NK-92 (cell line): Measurements from ENCODE around the gene MAPRE3.
A peak's percentile ranks its signal among the peaks of the same experiment; 100 is the strongest.

Experiments
- DNase-seq: peaks from one replicate; lab custom pipeline; 2025; ENCODE audit not compliant: unreplicated experiment; lab: John Stamatoyannopoulos, UW

The MAPRE3 gene

DNA sequence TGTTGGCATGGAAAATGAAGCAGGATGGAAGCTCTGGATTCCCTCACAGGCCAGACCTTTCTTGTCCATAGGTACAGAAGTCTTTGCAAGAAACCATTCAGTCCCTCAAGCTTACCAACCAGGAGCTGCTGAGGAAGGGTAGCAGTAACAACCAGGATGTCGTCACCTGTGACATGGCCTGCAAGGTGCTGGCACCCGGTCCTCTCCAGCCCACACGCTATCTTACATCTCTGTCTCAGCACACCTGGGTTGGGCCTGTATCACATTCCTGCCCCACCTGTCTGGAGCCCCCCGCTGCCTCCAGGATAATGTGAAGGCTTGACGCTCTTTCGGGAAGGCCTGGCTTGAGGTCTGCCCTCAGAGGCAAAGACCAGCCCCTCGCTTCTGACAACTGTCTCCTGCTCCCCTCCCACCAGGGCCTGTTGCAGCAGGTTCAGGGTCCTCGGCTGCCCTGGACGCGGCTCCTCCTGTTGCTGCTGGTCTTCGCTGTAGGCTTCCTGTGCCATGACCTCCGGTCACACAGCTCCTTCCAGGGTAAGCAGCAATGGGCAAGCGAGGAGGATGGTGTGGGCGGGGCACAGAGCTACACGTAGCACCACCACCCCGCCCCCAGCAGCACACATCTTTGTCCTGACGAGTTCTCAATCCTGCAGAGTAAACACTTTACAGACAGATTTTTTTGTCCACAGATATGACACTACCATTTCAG is 68.3 kb downstream of the MAPRE3 start:
- DNase-seq: no peak

DNA sequence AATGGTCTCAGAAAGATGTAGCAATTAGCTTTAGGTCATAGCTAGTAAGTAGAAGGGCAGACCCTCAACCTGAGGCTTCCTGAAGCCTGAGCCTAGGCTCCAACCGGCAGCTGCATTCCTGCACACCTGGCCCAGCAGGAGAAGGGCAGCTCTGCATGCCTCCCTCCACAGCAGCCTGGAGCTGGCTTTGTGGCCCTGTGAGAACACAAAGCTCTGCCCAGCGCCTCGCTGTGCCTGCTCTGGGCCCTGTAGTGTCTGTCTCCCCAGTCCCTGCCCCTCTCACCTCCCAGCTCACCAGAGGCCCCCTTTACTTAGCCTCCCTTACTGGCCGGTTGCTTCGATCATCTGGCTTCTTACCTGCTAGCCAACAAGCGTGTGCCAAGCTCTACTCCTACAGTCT is 69.0 kb downstream of the MAPRE3 start:
- no peak for DNase-seq

DNA sequence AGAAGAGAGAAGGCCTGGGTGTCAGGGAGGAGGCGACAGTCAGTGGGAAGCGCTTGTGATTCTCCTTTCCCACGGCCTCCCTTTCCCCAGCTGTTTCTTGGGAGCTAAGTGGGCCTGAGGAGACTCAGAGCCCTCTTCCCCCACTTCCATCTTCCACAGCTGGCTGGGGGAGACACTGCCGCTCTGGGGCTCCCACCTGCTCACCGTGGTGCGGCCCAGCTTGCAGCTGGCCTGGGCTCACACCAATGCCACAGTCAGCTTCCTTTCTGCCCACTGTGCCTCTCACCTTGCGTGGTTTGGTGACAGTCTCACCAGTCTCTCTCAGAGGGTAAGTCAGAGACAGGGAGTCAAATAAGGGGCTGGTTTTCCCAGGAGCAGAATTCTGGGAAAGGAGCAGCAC is 69.4 kb downstream of the MAPRE3 start:
- DNase-seq: no peak

DNA sequence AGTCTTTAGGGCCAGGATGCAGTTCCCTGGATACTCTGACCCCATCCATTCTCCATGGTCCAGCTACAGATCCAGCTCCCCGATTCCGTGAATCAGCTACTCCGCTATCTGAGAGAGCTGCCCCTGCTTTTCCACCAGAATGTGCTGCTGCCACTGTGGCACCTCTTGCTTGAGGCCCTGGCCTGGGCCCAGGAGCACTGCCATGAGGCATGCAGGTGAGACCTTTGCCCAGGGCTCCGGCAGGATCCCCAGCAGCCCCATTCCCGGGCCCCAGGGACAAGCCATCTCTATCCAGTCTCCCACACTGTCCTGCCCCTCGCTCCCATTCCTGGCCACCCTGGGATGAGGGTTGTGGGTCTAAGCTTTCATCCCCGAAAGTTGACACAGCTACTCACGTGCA is 69.8 kb downstream of the MAPRE3 start:
- DNase-seq: no peak

DNA sequence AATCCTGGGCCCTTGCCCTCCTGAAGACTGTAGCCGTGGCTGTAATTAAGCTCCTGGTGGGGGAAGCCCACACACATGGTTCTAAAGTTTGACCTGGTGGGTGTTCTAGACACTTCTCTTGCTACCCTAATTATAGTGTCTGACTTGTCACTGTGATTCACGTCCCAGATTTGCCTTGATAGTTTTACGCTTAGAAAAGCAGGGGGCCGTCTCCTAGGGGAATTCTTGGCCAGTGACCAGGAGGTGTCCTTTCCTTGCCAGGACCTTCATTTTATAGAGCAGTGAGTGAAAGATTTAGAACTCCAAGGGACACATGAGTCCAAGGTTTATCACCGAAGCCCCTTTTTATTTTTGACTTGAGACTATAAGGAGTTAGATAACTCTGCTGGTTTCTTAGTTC is 71.3 kb downstream of the MAPRE3 start:
- no peak for DNase-seq

DNA sequence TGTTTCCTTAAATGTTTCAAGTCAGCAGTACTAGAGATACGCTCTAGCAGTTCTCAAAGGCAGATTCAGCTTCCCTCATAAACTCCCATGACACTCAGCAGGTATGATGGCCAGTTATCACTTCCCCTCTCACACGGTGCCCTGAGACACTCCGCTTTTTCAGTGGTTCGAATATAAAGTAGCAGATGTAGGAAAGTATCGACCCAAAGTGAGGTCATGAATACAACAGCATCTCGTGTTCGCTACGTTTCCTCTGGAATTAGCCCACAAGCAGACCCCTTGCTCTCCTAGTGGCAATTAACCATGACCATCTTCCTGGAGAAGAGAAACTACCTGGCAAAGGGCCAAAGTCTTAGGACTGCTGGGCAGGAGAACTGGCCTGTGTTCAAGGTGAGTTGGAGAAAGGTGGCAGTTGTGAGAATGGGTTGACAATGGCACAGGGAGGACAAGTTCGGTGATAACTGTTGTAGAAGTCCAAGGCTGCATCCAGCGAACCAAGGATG is 71.8 kb downstream of the MAPRE3 start:
- no peak for DNase-seq

DNA sequence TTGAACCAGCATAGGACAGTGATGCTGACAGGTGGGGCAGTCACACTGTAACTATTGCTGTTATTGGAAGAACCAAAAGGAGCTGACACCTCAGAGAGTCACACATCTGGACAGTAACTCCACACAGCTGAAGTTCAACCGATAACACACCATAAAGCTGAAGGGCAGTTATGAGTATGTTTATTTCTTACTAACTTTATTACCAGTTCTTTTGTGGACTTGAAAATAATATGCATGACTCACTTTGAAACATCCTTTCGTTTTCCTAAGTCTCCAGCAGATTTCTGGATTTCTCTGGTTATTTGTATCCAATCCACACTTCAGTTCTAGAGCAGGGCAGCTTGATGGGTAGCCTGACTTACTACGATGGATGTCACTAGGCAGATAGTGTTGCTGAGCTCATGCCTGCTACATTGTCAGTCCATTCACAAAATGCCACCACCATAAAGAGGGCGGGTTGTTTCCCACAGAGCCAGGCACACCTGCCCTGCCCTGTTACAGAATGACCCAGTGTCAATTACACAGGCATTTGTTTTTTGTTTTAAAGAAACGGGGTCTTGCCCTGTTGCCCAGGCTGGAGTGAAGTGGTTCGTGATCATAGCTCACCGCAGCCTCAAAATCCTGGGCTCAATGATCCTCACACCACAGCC is 72.7 kb downstream of the MAPRE3 start:
- DNase-seq: no peak

DNA sequence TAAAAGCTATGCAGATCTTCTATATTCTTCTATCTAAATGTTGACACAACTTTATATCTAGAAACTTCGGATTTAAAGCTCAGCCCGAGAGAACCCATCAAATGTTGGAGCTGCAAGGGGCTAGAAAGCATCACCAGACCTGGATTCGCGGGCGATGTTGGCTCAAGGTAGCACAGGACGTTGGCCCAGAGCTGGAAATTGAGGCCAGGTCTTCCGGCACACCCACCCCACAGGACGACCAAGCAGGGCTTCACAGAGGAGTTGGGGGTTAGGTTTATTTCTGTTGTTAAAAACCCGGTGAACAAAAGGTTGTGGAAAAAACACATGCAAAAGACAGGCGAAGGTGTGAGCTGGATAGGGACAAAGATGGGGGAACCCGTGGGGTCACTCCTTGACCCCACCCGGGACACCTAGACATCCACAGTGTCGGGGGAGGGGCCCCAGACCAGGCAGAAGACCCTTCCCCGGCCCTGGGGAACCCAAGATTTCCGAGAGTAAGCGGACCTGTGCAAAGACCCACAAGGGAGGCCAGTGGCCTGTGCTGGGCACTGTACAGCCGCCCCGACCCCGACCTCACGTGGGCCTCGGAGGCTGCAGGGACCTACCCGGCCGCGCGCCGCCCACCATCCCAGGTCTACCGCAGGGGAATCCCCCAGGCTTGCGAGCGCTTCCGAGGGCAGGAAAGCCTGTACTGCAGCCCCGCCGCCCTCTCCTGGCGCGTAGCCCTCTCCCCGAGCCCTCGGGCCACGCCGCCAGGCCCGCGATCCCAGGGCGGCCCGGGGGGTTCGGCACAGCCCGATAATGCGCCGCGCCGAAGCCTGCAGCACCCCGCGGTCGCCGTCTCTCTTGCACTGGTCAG is 79.2 kb downstream of the MAPRE3 start:
- DNase-seq: no peak

DNA sequence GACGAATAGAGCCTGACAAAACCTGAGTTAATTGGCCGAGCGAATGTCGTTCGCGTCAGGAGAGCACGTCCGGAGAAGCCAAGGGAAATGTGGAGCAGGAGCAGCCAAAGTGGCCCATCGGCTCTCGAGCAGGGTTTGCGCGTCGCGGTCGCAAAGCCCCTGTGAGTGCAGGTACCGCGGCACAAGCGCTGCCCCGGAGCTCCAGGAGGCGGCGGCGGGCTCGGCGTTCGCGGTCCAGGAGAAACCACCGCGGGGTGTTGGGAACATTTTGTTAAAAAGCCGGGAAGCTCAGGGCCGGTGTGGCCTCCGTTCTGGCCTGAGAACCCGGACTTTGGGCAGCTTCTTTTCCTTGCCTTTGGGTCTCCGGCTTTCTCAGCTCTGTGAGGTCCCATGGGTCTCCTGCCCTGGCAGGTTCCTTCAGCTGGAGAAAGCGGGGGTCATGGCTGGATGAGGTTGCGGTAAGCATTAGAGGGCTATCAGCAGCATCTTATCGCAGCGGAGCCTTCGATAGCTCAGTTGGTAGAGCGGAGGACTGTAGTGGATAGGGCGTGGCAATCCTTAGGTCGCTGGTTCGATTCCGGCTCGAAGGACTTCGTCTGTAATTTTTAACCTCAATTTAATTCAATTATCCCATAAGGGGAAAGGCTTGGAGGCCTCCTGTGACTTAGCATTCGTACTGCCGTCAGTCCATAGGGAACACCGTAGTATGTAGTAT is 80.0 kb downstream of the MAPRE3 start:
- DNase-seq: peak; percentile 49

DNA sequence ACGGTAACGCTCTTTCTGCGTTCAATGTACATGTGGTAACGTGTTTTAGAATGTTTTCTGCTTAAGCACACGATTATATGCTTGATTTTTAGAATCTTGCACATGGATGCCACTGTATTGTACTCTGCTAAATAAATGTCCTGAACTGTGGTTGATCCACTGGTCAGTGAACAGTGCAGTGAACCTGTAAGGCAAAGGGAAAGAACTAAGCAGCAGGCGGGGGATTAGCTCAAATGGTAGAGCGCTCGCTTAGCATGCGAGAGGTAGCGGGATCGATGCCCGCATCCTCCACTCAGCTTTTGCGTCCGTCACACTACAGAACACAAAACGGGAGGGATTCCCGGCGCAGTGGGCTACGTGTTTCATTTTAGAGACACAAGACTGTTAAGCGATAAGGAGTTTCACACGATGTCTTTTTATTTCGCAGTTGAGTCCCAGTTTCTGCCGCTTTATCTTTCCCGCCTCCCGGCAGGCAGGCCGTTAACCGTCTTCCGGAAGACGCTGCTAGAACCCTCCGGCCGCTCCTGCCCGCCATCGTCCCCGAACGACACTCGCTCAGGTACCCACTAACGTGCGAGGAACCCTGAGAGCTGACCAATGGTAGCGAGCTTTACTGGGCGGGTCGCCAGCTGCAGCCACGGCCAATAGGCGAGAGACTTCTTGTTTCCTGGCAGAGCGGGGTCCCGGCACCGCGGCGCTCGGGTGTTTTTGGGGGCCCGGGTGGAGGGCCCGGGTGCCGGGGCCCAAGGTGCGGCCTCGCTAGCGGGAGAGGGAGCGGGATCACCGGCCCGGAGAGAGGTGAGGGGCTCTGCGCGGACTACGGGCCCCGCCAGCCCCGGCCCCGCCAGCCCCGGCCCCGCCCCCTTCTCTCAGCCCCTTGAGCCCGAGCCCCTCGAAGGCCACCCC is 80.8 kb downstream of the MAPRE3 start, which contains the start of gene AGBL5:
TSS of gene AGBL5 (plus strand) at position 673 of the 906 bp plus-strand sequence. CDS start 1,291 bp downstream, outside the sequence.
- DNase-seq: peak; percentile 72

DNA sequence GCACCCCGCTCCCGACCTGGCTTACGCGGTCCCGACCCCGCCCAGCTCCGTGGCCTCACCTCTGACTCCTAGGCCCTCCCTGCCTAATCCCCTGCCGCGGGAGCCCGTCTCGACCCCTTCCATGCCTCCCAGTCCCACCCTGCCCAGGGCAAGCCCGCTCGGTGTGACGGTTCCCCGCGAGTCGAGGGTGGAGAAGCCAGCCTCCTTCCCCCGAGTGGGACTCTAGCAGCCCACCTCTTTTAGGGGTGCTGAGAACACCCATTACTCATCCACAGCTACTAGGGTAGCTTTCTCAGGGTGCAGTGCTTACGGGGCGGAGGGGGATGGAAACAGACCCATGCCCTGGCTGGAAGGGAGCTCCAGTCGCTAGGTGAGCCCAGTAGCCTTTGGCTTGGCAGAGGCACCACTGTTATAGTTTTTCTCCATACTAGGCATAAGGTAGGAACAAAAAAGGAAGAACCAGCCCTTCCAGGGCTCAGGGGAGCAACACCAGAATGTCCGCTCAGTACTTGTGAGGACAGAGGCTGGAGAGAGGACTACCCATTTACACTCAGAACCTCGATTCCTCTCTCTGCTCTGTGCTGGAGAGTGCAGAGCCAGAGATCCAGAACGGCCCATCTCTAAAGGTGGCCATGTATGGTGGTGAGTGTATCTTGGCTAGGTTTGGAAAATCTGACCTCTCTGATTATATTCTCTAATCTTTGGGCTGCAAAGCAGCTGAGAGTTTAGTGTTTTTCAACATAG is 81.6 kb downstream of the MAPRE3 start:
- no peak for DNase-seq

DNA sequence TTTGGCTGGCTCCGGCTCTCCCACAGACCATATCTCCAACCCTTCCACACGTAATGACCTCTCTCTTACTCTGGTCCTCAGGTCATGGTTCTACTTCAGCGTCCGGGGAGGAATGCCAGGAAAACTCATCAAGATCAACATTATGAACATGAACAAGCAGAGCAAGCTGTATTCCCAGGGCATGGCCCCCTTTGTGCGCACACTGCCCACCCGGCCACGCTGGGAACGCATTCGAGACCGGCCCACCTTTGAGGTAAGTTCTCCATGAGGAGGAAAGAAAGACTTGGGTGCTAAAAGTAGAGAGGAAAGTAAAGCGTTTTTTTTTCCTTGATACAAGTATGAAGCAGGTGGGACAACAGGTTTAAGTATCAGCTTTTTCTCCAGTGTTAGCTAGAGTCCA is 82.9 kb downstream of the MAPRE3 start:
- DNase-seq: no peak

DNA sequence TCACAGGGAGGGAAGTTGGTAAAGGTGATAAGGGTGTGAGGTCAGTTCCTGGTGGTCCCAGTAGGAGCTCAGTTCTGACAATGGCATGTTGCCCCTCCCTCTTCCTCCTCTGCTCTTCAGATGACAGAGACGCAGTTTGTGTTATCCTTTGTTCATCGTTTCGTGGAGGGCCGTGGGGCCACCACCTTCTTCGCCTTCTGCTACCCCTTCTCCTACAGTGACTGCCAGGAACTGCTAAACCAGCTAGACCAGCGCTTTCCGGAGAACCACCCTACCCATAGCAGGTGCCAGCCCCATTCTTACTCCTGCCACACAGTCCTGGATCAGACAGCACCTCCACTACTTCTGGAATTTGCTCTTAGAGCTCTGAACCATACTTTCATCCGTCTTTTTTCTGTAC is 83.3 kb downstream of the MAPRE3 start:
- no peak for DNase-seq

DNA sequence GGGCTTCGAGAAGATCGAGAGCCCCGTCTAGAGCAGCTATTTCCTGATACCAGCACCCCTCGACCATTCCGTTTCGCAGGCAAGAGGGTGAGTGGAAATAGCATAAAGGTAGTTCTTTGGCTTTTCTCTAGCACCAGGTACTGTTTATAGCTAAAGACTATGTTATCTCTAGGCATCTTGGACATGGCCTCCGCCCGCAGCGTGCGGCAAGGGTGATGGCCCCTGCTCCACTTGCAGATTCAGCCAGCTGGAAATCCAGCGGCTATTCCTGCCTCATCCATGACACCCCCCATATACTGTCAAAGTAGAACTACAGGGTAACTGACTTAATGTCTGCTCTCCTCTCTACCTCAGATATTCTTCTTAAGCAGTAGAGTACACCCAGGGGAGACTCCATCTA is 84.3 kb downstream of the MAPRE3 start:
- DNase-seq: no peak

DNA sequence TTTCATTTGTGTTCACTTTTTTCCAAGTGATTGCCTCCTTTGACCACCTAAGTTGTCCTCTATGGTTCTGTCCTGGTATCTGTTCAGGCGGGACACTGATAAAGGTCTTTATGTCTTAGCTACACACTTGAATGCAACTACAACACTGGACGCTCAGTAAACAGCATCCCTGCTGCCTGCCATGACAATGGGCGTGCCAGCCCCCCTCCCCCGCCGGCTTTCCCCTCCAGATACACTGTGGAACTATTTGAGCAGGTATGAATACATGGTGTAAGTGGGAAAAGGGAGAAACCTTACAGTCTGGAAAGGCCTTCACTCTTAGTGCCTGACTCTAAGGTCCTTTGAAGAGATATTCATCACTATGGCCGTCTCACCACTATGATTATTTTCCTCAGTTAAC is 86.7 kb downstream of the MAPRE3 start:
- DNase-seq: no peak

DNA sequence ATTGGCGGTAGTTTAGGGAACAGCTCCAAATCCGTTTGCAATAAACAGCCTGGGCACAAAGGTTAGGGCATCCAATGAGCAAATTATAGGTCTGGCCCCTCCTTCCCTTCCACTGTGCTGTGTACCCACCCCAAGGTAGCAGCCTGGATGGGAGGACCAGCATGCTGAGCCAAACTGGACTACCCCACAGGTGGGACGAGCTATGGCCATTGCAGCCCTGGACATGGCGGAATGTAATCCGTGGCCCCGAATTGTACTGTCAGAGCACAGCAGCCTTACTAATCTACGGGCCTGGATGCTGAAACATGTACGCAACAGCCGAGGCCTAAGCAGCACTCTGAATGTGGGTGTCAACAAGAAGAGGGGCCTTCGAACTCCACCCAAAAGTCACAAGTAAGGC is 87.8 kb downstream of the MAPRE3 start:
- no peak for DNase-seq

DNA sequence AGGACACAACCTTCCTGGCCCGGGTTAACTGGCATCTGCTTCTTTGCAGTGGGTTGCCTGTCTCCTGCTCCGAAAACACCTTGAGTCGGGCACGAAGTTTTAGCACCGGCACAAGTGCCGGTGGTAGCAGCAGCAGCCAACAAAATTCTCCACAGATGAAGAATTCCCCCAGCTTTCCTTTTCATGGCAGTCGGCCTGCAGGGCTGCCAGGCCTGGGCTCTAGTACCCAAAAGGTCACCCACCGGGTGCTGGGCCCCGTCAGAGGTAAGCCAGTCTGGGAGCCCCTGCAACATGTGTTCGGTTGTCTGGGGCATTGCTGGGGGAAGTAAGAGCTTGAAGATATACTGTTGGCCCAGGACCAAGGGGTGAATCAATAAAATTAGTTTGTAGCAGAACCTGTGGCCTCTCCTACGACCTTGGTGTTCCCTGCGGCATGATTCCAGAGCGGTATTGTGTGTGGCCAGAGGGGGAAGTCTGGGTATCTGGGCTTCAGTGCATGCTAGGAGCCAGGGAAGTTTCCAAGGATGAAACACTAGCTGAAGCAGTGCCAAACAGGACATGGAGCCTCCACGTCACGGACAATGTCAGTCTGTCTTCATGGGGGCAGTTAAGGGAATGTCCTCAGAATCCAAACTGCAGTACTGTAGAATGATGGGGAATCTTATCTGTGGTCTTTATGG is 88.8 kb downstream of the MAPRE3 start:
- no peak for DNase-seq

DNA sequence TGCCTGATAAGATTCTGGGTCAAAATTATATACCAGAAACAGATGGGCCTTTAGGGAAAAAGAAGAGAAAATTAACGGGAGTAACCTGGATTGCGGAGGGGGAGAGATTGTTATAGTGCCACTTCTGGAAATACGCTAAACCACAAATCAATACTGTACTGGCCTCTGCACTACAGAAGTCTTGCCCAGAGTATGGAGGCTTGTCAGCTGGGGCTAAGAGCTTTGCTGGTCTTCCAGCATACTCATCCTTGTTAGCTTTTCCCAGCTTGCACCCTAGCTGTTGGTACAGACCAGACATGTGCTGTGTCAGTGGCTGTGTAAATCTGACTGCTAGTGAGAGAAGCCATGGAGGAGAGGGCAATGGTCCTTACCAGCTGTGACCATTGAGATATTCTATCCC is 89.9 kb downstream of the MAPRE3 start:
- no peak for DNase-seq

DNA sequence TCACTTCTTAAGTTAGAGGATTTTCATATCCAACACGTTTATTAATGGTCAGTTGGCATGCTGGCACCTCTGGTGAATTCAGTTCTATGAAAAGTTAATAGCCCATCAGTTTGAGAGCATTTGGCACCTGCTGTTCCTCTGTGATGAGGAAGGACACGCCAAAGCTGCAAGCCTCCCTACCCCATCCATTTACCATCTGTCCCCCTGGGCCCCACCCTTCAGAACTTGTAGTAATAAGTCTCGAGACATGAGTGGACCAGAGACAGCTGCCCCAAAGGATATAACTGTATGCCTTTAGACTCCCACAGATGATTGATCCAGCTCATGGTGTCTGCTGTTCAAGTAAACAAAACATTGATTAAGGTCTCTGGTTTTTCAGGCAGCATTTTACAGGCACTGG is 94.7 kb downstream of the MAPRE3 start:
- no peak for DNase-seq
